H1 (cell line): ENCODE measurements around the gene ANKRD17. TPM values are rescaled to one million over a fixed set of nuclear protein-coding genes. Genes with fewer than 3 reads are reported as not detected.

Experiments used
- CTCF ChIA-PET: fragments of 300-600 bp; sonication (Branson Sonifier 250); formaldehyde crosslinking; loops from one replicate; lab custom pipeline; 2021; ENCODE audit not compliant: partially characterized antibody; lab: Charles Lee
- POLR2A ChIA-PET: fragments of 300-600 bp; sonication (Branson Sonifier 250); formaldehyde crosslinking; loops from one replicate; lab custom pipeline; 2021; ENCODE audit warnings: inconsistent platforms; ENCODE audit not compliant: partially characterized antibody; lab: Charles Lee
- DNase-seq, 2 experiments: peaks; one replicate each; pipeline versions ENCODE4 v3.0.0 to v3.0.0-alpha.2; 2010 to 2022; ENCODE audit warnings: low spot score in 2 of 2, low read depth in 1 of 2, mixed read lengths in 1 of 2
- FAIRE-seq: peaks from 2 replicates; lab custom pipeline; 2011; peaks lifted over from hg19 to GRCh38; lab: Jason Lieb, UNC
- H2AFZ ChIP-seq: 2 replicates; pipeline ENCODE4 v1.8.1; 2012; ENCODE audit warnings: low read length, inconsistent platforms
- H2AK5ac ChIP-seq: 2 replicates; pipeline ENCODE4 v1.6.1; 2013; ENCODE audit warnings: low read depth, low read length
- H2BK120ac ChIP-seq: replicated peaks from 2 replicates; pipeline ENCODE3; 2013; ENCODE audit warnings: low read depth, low read length, inconsistent platforms
- H2BK12ac ChIP-seq: 2 replicates; pipeline ENCODE4 v1.6.1; 2013; ENCODE audit warnings: low read depth, low read length
- H2BK15ac ChIP-seq: 2 replicates; pipeline ENCODE4 v1.6.1; 2013; ENCODE audit warnings: low read length
- H2BK20ac ChIP-seq: 2 replicates; pipeline ENCODE4 v1.6.1; 2013; ENCODE audit warnings: low read length
- H2BK5ac ChIP-seq: 2 replicates; pipeline ENCODE4 v1.6.1; 2013; ENCODE audit warnings: low read depth, low read length
- H3K14ac ChIP-seq: 2 replicates; pipeline ENCODE4 v1.6.1; 2013; ENCODE audit warnings: inconsistent platforms; ENCODE audit not compliant: insufficient read length
- H3K18ac ChIP-seq: 2 replicates; pipeline ENCODE4 v1.6.1; 2013; ENCODE audit warnings: low read length; ENCODE audit errors: extremely low read depth
- H3K23ac ChIP-seq: 2 replicates; pipeline ENCODE4 v1.6.1; 2013; ENCODE audit warnings: inconsistent platforms; ENCODE audit not compliant: insufficient read length
- H3K23me2 ChIP-seq: 2 replicates; pipeline ENCODE4 v1.6.1; 2013; ENCODE audit warnings: low read depth, low read length
- H3K27ac ChIP-seq: 2 replicates; pipeline ENCODE4 v1.6.1; 2011; ENCODE audit warnings: low read depth, low read length, inconsistent platforms
- H3K27me3 ChIP-seq, 4 experiments: replicated peaks in 1 of 4; 1 replicate in 1 of 4; 2 replicates in 3 of 4; pipeline versions ENCODE4 v1.6.1 to v1.8.1; 2011 to 2013; ENCODE audit warnings: low read length in 3 of 4, mild to moderate bottlenecking in 3 of 4, inconsistent platforms in 2 of 4, mixed read lengths in 2 of 4, moderate library complexity in 1 of 4; ENCODE audit not compliant: control insufficient read depth in 3 of 4, insufficient read depth in 3 of 4; ENCODE audit errors: extremely low read depth in 1 of 4
- H3K36me3 ChIP-seq, 4 experiments: 2 replicates each; pipeline versions ENCODE4 v1.6.1 to v1.8.1; 2011 to 2013; ENCODE audit warnings: mild to moderate bottlenecking in 4 of 4, low read length in 3 of 4, moderate library complexity in 2 of 4, control low read depth in 1 of 4, inconsistent platforms in 1 of 4; ENCODE audit not compliant: insufficient read depth in 4 of 4, control insufficient read depth in 2 of 4
- H3K4ac ChIP-seq: replicated peaks from 2 replicates; pipeline ENCODE3; 2013; ENCODE audit warnings: low read length, low read depth, mixed read lengths, inconsistent platforms; ENCODE audit not compliant: insufficient read length
- H3K4me1 ChIP-seq, 4 experiments: replicated peaks in 1 of 4; 1 replicate in 1 of 4; 2 replicates in 3 of 4; pipeline versions ENCODE4 v1.6.1 to v1.8.1; 2011 to 2013; ENCODE audit warnings: low read length in 3 of 4, inconsistent platforms in 2 of 4, mixed read lengths in 1 of 4; ENCODE audit not compliant: insufficient read depth in 4 of 4, control insufficient read depth in 3 of 4
- H3K4me2 ChIP-seq, 2 experiments: 2 replicates each; pipeline versions ENCODE4 v1.6.1 to v1.8.1; 2011 to 2013; ENCODE audit warnings: low read depth in 2 of 2, low read length in 2 of 2, control low read depth in 1 of 2, inconsistent platforms in 1 of 2, mild to moderate bottlenecking in 1 of 2; ENCODE audit not compliant: insufficient read depth in 1 of 2
- H3K4me3 ChIP-seq, 4 experiments: fragments of 200-600, 300-600 bp in 1 of 4; sonication (generic), shearing (Covaris generic), sonication (Bioruptor Twin) in 1 of 4; 2 replicates each; pipeline versions ENCODE4 v1.5.1 to v1.8.1; 2011 to 2016; ENCODE audit warnings: low read length in 4 of 4, low read depth in 3 of 4, control low read depth in 2 of 4, inconsistent platforms in 2 of 4, mild to moderate bottlenecking in 2 of 4, mixed read lengths in 1 of 4, moderate library complexity in 1 of 4; ENCODE audit not compliant: insufficient read depth in 2 of 4; ENCODE audit errors: extremely low read depth in 1 of 4
- H3K56ac ChIP-seq: replicated peaks from 2 replicates; pipeline ENCODE3; 2013; ENCODE audit warnings: low read depth, mild to moderate bottlenecking, mixed read lengths, low read length, inconsistent platforms; ENCODE audit not compliant: insufficient read length
- H3K79me1 ChIP-seq: 2 replicates; pipeline ENCODE4 v1.6.1; 2013; ENCODE audit warnings: low read depth, low read length, control low read depth
- H3K79me2 ChIP-seq, 2 experiments: 2 replicates each; pipeline versions ENCODE4 v1.6.1 to v1.8.1; 2012 to 2013; ENCODE audit warnings: low read length in 2 of 2, mild to moderate bottlenecking in 2 of 2, inconsistent platforms in 1 of 2; ENCODE audit not compliant: insufficient read depth in 2 of 2, control insufficient read depth in 1 of 2
- H3K9ac ChIP-seq, 4 experiments: replicated peaks in 1 of 4; 1 replicate in 1 of 4; 2 replicates in 3 of 4; pipeline versions ENCODE4 v1.6.1 to v1.8.1; 2011 to 2013; ENCODE audit warnings: low read depth in 3 of 4, low read length in 3 of 4, control low read depth in 2 of 4, mild to moderate bottlenecking in 2 of 4, moderate library complexity in 2 of 4, inconsistent platforms in 1 of 4; ENCODE audit errors: extremely low read depth in 1 of 4
- H3K9me3 ChIP-seq, 2 experiments: 2 replicates each; pipeline versions ENCODE4 v1.6.1 to v1.8.1; 2012 to 2013; ENCODE audit warnings: mild to moderate bottlenecking in 2 of 2, moderate library complexity in 2 of 2, control low read depth in 1 of 2, inconsistent platforms in 1 of 2, low read depth in 1 of 2, low read length in 1 of 2, mixed read lengths in 1 of 2; ENCODE audit not compliant: insufficient read depth in 2 of 2
- H4K20me1 ChIP-seq, 2 experiments: replicated peaks in 1 of 2; 2 replicates each; pipeline versions ENCODE3 to v1.8.1; 2011 to 2013; ENCODE audit warnings: inconsistent platforms in 2 of 2, low read length in 2 of 2, mild to moderate bottlenecking in 1 of 2; ENCODE audit not compliant: insufficient read depth in 2 of 2, control insufficient read depth in 1 of 2
- H4K5ac ChIP-seq: 2 replicates; pipeline ENCODE4 v1.6.1; 2013; ENCODE audit warnings: low read length, low read depth, mixed read lengths, inconsistent platforms; ENCODE audit not compliant: insufficient read length
- H4K8ac ChIP-seq: 2 replicates; pipeline ENCODE4 v1.8.0; 2013; ENCODE audit warnings: mild to moderate bottlenecking, moderate library complexity, low read length, inconsistent platforms; ENCODE audit not compliant: insufficient read depth; ENCODE audit errors: extremely low read depth
- H4K91ac ChIP-seq: replicated peaks from 2 replicates; pipeline ENCODE3; 2013; ENCODE audit warnings: low read length, mixed read lengths, inconsistent platforms; ENCODE audit not compliant: insufficient read length
- ATF2 ChIP-seq: IDR thresholded peaks from 2 replicates; pipeline ENCODE4 v1.6.1; 2012; ENCODE audit warnings: low read length, inconsistent platforms
- CEBPB ChIP-seq: IDR thresholded peaks from 2 replicates; pipeline ENCODE4 v1.6.1; 2012; ENCODE audit warnings: low read depth, low read length
- EZH2 ChIP-seq: fragments of 200-600 bp; sonication (generic); IDR thresholded peaks from 2 replicates; pipeline ENCODE4 v1.7.1; 2012; ENCODE audit warnings: low read depth, mild to moderate bottlenecking, moderate library complexity, low read length, inconsistent platforms; ENCODE audit not compliant: severe bottlenecking
- NRF1 ChIP-seq: IDR thresholded peaks from 2 replicates; pipeline ENCODE4 v1.6.1; 2011; ENCODE audit warnings: mild to moderate bottlenecking, low read depth, low read length, improper control_type of control experiment
- RBBP5 ChIP-seq: IDR thresholded peaks from 2 replicates; pipeline ENCODE4 v1.7.1; 2012; ENCODE audit warnings: low read depth, mild to moderate bottlenecking, inconsistent platforms, low read length, moderate library complexity, borderline replicate concordance
- RFX5 ChIP-seq: IDR thresholded peaks from 2 replicates; pipeline ENCODE4 v1.6.1; 2011; ENCODE audit warnings: low read depth, low read length, improper control_type of control experiment, borderline replicate concordance
- RNF2 ChIP-seq: fragments of 200-900, 300-1000 bp; sonication (generic); IDR thresholded peaks from 2 replicates; pipeline ENCODE4 v1.7.1; 2016; ENCODE audit warnings: borderline replicate concordance, low read depth, mild to moderate bottlenecking, antibody characterized with exemption, low read length; ENCODE audit not compliant: poor library complexity, severe bottlenecking; ENCODE audit errors: missing control alignments
- SIX5 ChIP-seq: IDR thresholded peaks from 2 replicates; pipeline ENCODE4 v1.6.1; 2011; ENCODE audit warnings: mild to moderate bottlenecking, low read depth, low read length
- SP1 ChIP-seq: IDR thresholded peaks from 2 replicates; pipeline ENCODE4 v1.6.1; 2011; ENCODE audit warnings: low read depth, low read length
- SP2 ChIP-seq: IDR thresholded peaks from 2 replicates; pipeline ENCODE4 v1.6.1; 2012; ENCODE audit warnings: mild to moderate bottlenecking, low read length, inconsistent platforms
- SP4 ChIP-seq: IDR thresholded peaks from 2 replicates; pipeline ENCODE4 v1.6.1; 2012; ENCODE audit warnings: low read length, inconsistent platforms
- TCF12 ChIP-seq: IDR thresholded peaks from 2 replicates; pipeline ENCODE4 v1.6.1; 2011; ENCODE audit warnings: low read depth, mild to moderate bottlenecking, low read length
- TEAD4 ChIP-seq: IDR thresholded peaks from 2 replicates; pipeline ENCODE4 v1.6.1; 2012; ENCODE audit warnings: low read depth, low read length, inconsistent platforms, mixed read lengths
- YY1 ChIP-seq: IDR thresholded peaks from 2 replicates; pipeline ENCODE4 v1.6.1; 2011; ENCODE audit warnings: low read depth, mild to moderate bottlenecking, low read length
- polyA plus RNA-seq, 7 experiments: library from polyadenylated mRNA; depleted of rRNA in 3 of 7; stranded (reverse) in 5 of 7; unstranded in 2 of 7; fragments of >200 nt in 5 of 7; fragments of 200-250 nt in 2 of 7; gene quantifications; 1 replicate in 5 of 7; 2 replicates in 1 of 7; 4 replicates in 1 of 7; pipeline versions ENCODE4 v1.2.1 to v1.2.3, GENCODE V29; 2011 to 2013; ENCODE audit warnings: missing spikeins in 2 of 7, mixed read lengths in 2 of 7
- total RNA-seq: library from RNA; stranded (reverse); fragmentation: NEBNext Ultra II Directional; extraction: Animal tissue kit (Norgen Biotek cat#: 25700); gene quantifications from 2 replicates; pipeline ENCODE4 v1.2.1, GENCODE V29; 2021

ANKRD17 gene
- total and polyA plus RNA-seq, 2 of the 8 experiments (the other 6 are each of a cell fraction or from before 2014, with no cell fraction given), result 42.4 to 93.7 TPM

DNA sequence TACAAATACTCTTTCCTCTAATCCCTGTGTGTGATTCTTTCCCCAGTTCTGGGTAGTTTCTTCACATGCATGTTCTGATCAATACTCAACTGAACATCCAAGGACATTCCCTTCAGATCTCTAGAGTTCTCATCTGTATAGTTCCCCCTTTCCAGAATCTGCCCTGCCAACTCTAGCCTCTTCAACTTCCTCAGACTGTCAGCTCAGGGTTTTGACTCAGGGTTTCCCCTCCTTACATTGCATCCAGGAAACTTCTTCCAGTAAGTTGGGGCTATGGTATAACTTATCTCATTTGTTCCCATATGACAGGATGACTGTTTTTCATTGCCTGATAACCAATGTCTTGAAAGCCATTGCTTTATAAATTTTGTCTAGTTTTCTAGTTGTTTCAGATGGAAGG lies 14.2 kb upstream of the ANKRD17 start:
- no peak overlapping the region for H4K8ac ChIP-seq
- H3K27ac ChIP-seq, result no peak overlapping the region
- H3K79me1 ChIP-seq, result no peaks in the 10 kb centered on the region
- no peak overlapping the region for H4K91ac ChIP-seq
- no peaks in the 10 kb centered on the region for H3K23me2 ChIP-seq
- no peak overlapping the region for H2BK120ac ChIP-seq
- no peaks in the 10 kb centered on the region for H4K20me1 ChIP-seq
- FAIRE-seq, result no peak
- no peak overlapping the region for H3K4me3 ChIP-seq
- H3K4me1 ChIP-seq, result no peaks in the 10 kb centered on the region
- no peak overlapping the region for H2AK5ac ChIP-seq
- H3K4me2 ChIP-seq, result no peak overlapping the region
- H3K27me3 ChIP-seq, result no peaks in the 10 kb centered on the region
- no peak for DNase-seq
- POLR2A ChIA-PET, result interaction anchor here (0.6 to 0.9 kb wide), 2 partner anchors 13 to 193 kb away, joined by 3 to 5 read pairs; no protein-coding TSS in a partner anchor
- no peaks in the 10 kb centered on the region for H3K79me2 ChIP-seq
- H3K56ac ChIP-seq, result no peak overlapping the region
- CTCF ChIA-PET, result interaction anchor here (0.7 kb wide), 1 partner anchor 311 kb away, joined by 3 read pairs; no protein-coding TSS in a partner anchor
- H3K4ac ChIP-seq, result no peak overlapping the region
- H3K23ac ChIP-seq, result no peak overlapping the region
- H2BK5ac ChIP-seq, result no peak overlapping the region
- no peak overlapping the region for H2BK15ac ChIP-seq
- H3K36me3 ChIP-seq, result no peaks in the 10 kb centered on the region
- H4K5ac ChIP-seq, result no peak overlapping the region
- H2BK12ac ChIP-seq, result no peak overlapping the region
- no peak overlapping the region for H3K9ac ChIP-seq
- no peak overlapping the region for H2BK20ac ChIP-seq
- H3K9me3 ChIP-seq, result no peaks in the 10 kb centered on the region
- H3K18ac ChIP-seq, result no peak overlapping the region
- no peak overlapping the region for H2AFZ ChIP-seq
- H3K14ac ChIP-seq, result no peak overlapping the region
- no peak for TF ChIP-seq SP2
- no peak for TF ChIP-seq SP1
- no peak for TF ChIP-seq SP4
- TF ChIP-seq TEAD4, result no peak
- no peak for TF ChIP-seq SIX5
- TF ChIP-seq RBBP5, result no peak
- no peak for TF ChIP-seq TCF12
- TF ChIP-seq CEBPB, result no peak
- no peak for TF ChIP-seq NRF1
- TF ChIP-seq ATF2, result no peak
- TF ChIP-seq RFX5, result no peak
- no peak for TF ChIP-seq EZH2
- TF ChIP-seq RNF2, result no peak
- no peak for TF ChIP-seq YY1
